IMR-90 (cell line): ENCODE results near the gene GPC6. TPM values are rescaled to one million over a fixed set of nuclear protein-coding genes. Genes with fewer than 3 reads are reported as not detected.

Source experiments
- ATAC-seq: fragments of 200-7000 bp; cut with Tn5 transposase; 2 replicates; pipeline ENCODE4 v1.9.1; 2020; ENCODE audit warnings: low read depth, mild to moderate bottlenecking, moderate library complexity
- BruUV-seq: library from RNA; stranded (reverse); fragments of 400-500 nt; replicated peaks from 2 replicates; lab custom pipeline; 2021; lab: Mats Ljungman, UMichigan
- CTCF ChIA-PET: fragments of 300-600 bp; formaldehyde crosslinking; extraction: SDS; loops from one replicate; lab custom pipeline; 2021; ENCODE audit warnings: antibody characterized with exemption; lab: Yijun Ruan, JAX
- POLR2A ChIA-PET: fragments of 300-600 bp; sonication (Branson Sonifier 250); formaldehyde crosslinking; loops from one replicate; lab custom pipeline; 2022; ENCODE audit warnings: antibody characterized with exemption; ENCODE audit not compliant: unreplicated experiment; lab: Charles Lee
- DNase-seq: peaks from one replicate; pipeline ENCODE4 v3.0.0; 2013
- H2AFZ ChIP-seq: replicated peaks from 2 replicates; pipeline ENCODE3; 2013; ENCODE audit warnings: low read length, mild to moderate bottlenecking; ENCODE audit not compliant: poor library complexity
- H2AK5ac ChIP-seq: 2 replicates; pipeline ENCODE4 v1.6.1; 2013; ENCODE audit warnings: low read depth, low read length, inconsistent platforms
- H2AK9ac ChIP-seq: replicated peaks from 2 replicates; pipeline ENCODE3; 2013; ENCODE audit warnings: mild to moderate bottlenecking, low read depth, low read length, moderate library complexity; ENCODE audit not compliant: poor library complexity
- H2BK120ac ChIP-seq: 2 replicates; pipeline ENCODE4 v1.6.1; 2013; ENCODE audit warnings: low read depth, low read length, inconsistent platforms
- H2BK15ac ChIP-seq: 3 replicates; pipeline ENCODE4 v1.6.1; 2013; ENCODE audit warnings: low read depth, low read length, inconsistent platforms
- H2BK20ac ChIP-seq: 2 replicates; pipeline ENCODE4 v1.6.1; 2013; ENCODE audit warnings: low read depth, mild to moderate bottlenecking, inconsistent platforms, low read length, moderate library complexity
- H2BK5ac ChIP-seq: 2 replicates; pipeline ENCODE4 v1.6.1; 2013; ENCODE audit warnings: mild to moderate bottlenecking, low read depth, low read length, inconsistent platforms; ENCODE audit not compliant: poor library complexity, severe bottlenecking
- H3K14ac ChIP-seq: replicated peaks from 2 replicates; pipeline ENCODE4 v1.6.1; 2013; ENCODE audit warnings: low read depth, low read length, inconsistent platforms
- H3K18ac ChIP-seq: 2 replicates; pipeline ENCODE4 v1.6.1; 2013; ENCODE audit warnings: low read depth, low read length, control low read depth
- H3K23ac ChIP-seq: 2 replicates; pipeline ENCODE4 v1.6.1; 2013; ENCODE audit warnings: low read depth, low read length, inconsistent platforms
- H3K27ac ChIP-seq: 2 replicates; pipeline ENCODE4 v1.5.1; 2013; ENCODE audit warnings: mild to moderate bottlenecking, control low read depth, low read length; ENCODE audit not compliant: insufficient read depth
- H3K27me3 ChIP-seq: 2 replicates; pipeline ENCODE4 v1.6.1; 2013; ENCODE audit warnings: low read length; ENCODE audit not compliant: control insufficient read depth, insufficient read depth
- H3K36me3 ChIP-seq: 2 replicates; pipeline ENCODE4 v1.6.1; 2013; ENCODE audit warnings: low read length, mixed read lengths; ENCODE audit not compliant: control insufficient read depth, insufficient read depth
- H3K4ac ChIP-seq: 2 replicates; pipeline ENCODE4 v1.6.1; 2013; ENCODE audit warnings: low read depth, low read length, inconsistent platforms
- H3K4me1 ChIP-seq: 2 replicates; pipeline ENCODE4 v1.6.1; 2013; ENCODE audit warnings: low read length, mixed read lengths; ENCODE audit not compliant: control insufficient read depth, insufficient read depth
- H3K4me2 ChIP-seq: 2 replicates; pipeline ENCODE4 v1.6.1; 2013; ENCODE audit warnings: low read depth, mild to moderate bottlenecking, control low read depth, low read length, moderate library complexity
- H3K4me3 ChIP-seq: 2 replicates; pipeline ENCODE4 v1.5.1; 2013; ENCODE audit warnings: low read depth, mild to moderate bottlenecking, control low read depth, low read length, moderate library complexity; ENCODE audit not compliant: insufficient read depth
- H3K56ac ChIP-seq: 2 replicates; pipeline ENCODE4 v1.6.1; 2013; ENCODE audit warnings: low read length, inconsistent platforms; ENCODE audit not compliant: insufficient read depth; ENCODE audit errors: extremely low read depth
- H3K79me1 ChIP-seq, 2 experiments: 2 replicates each; pipeline ENCODE4 v1.6.1; 2013; ENCODE audit warnings: low read length in 2 of 2, inconsistent platforms in 1 of 2, low read depth in 1 of 2
- H3K9ac ChIP-seq: 2 replicates; pipeline ENCODE4 v1.6.1; 2013; ENCODE audit warnings: low read depth, low read length, control low read depth
- H3K9me1 ChIP-seq: 2 replicates; pipeline ENCODE4 v1.6.1; 2013; ENCODE audit warnings: low read length, inconsistent platforms; ENCODE audit not compliant: insufficient read depth
- H3K9me3 ChIP-seq: 2 replicates; pipeline ENCODE4 v1.6.1; 2013; ENCODE audit warnings: low read length; ENCODE audit not compliant: control insufficient read depth, insufficient read depth
- H4K20me1 ChIP-seq: 2 replicates; pipeline ENCODE4 v1.6.1; 2013; ENCODE audit warnings: low read length, inconsistent platforms; ENCODE audit not compliant: insufficient read depth
- H4K5ac ChIP-seq: 2 replicates; pipeline ENCODE4 v1.6.1; 2013; ENCODE audit warnings: mild to moderate bottlenecking, low read depth, low read length, control low read depth
- H4K8ac ChIP-seq, 2 experiments: 2 replicates each; pipeline ENCODE4 v1.6.1; 2013; ENCODE audit warnings: low read depth in 2 of 2, low read length in 2 of 2, control low read depth in 1 of 2, inconsistent platforms in 1 of 2
- H4K91ac ChIP-seq: 2 replicates; pipeline ENCODE4 v1.6.1; 2013; ENCODE audit warnings: low read depth, low read length, inconsistent platforms; ENCODE audit not compliant: insufficient read depth
- BHLHE40 ChIP-seq: fragments of 150-350 bp; IDR thresholded peaks from 2 replicates; pipeline ENCODE4 v1.6.1; 2016; ENCODE audit warnings: mild to moderate bottlenecking, low read depth, low read length
- CEBPB ChIP-seq: IDR thresholded peaks from 2 replicates; pipeline ENCODE4 v1.6.1; 2012; ENCODE audit warnings: low read depth, low read length, improper control_type of control experiment
- CHD1 ChIP-seq: IDR thresholded peaks from 2 replicates; pipeline ENCODE4 v1.6.1; 2012; ENCODE audit warnings: low read depth, low read length, improper control_type of control experiment
- ELK1 ChIP-seq: fragments of 150-350 bp; IDR thresholded peaks from 2 replicates; pipeline ENCODE4 v1.6.1; 2016; ENCODE audit warnings: low read depth, mild to moderate bottlenecking, low read length, moderate library complexity, borderline replicate concordance
- FOS ChIP-seq: fragments of 150-350 bp; IDR thresholded peaks from 2 replicates; pipeline ENCODE4 v1.6.1; 2016; ENCODE audit warnings: low read depth, low read length
- MAFK ChIP-seq: IDR thresholded peaks from 2 replicates; pipeline ENCODE4 v1.6.1; 2012; ENCODE audit warnings: low read depth, low read length, improper control_type of control experiment
- MAZ ChIP-seq: IDR thresholded peaks from 2 replicates; pipeline ENCODE4 v1.6.1; 2012; ENCODE audit warnings: low read depth, mild to moderate bottlenecking, low read length, improper control_type of control experiment, moderate library complexity, borderline replicate concordance
- MXI1 ChIP-seq: IDR thresholded peaks from 2 replicates; pipeline ENCODE4 v1.6.1; 2012; ENCODE audit warnings: low read depth, mild to moderate bottlenecking, low read length, moderate library complexity, borderline replicate concordance
- NFE2L2 ChIP-seq: fragments of 150-350 bp; IDR thresholded peaks from 2 replicates; pipeline ENCODE4 v1.6.1; 2016; ENCODE audit warnings: low read depth, mild to moderate bottlenecking, low read length
- POLR2A ChIP-seq: IDR thresholded peaks from 2 replicates; pipeline ENCODE4 v1.6.1; 2012; ENCODE audit warnings: mild to moderate bottlenecking, low read depth, low read length
- RAD21 ChIP-seq: IDR thresholded peaks from 2 replicates; pipeline ENCODE4 v1.6.1; 2012; ENCODE audit warnings: low read length, improper control_type of control experiment
- RCOR1 ChIP-seq: IDR thresholded peaks from 2 replicates; pipeline ENCODE4 v1.6.1; 2012; ENCODE audit warnings: mild to moderate bottlenecking, low read length, improper control_type of control experiment; ENCODE audit not compliant: insufficient replicate concordance
- RFX5 ChIP-seq: IDR thresholded peaks from 2 replicates; pipeline ENCODE4 v1.8.0; 2012; ENCODE audit warnings: low read depth, mild to moderate bottlenecking, low read length, moderate library complexity
- SMC3 ChIP-seq: fragments of 150-350 bp; IDR thresholded peaks from 2 replicates; pipeline ENCODE4 v1.6.1; 2016; ENCODE audit warnings: low read depth, mild to moderate bottlenecking, antibody characterized with exemption, low read length, moderate library complexity
- USF2 ChIP-seq: fragments of 150-350 bp; IDR thresholded peaks from 2 replicates; pipeline ENCODE4 v1.6.1; 2017; ENCODE audit warnings: mild to moderate bottlenecking, antibody characterized with exemption, low read length, low read depth
- WGBS, 2 experiments: methylation state at CpG; one replicate each; pipeline versions ENCODE4 v1.1.5 to v1.1.7; 2013; ENCODE audit warnings: missing lambda C conversion rate in 2 of 2; ENCODE audit not compliant: insufficient read length in 1 of 2; ENCODE audit errors: extremely low coverage in 2 of 2; 5-methylcytosine and 5-hydroxymethylcytosine counted together
- dilution Hi-C: fragments of 300-500 bp; cut with HindIII; formaldehyde crosslinking; loops from one replicate; pipeline ENCODE4 v1.14.3; 2018; ENCODE audit warnings: low sequenced_read_pairs; ENCODE audit not compliant: unreplicated experiment
- in situ Hi-C: fragments of 300-500 bp; cut with MboI; formaldehyde crosslinking; loops from 3 replicates; pipeline ENCODE4 v1.14.3; 2019; ENCODE audit warnings: low sequenced_read_pairs, inconsistent platforms, mixed read lengths
- intact Hi-C: fragments of 100-400 bp; cut with micrococcal nuclease; formaldehyde crosslinking; loops from 2 replicates; pipeline ENCODE4 v1.10.0; 2022
- polyA plus RNA-seq, 3 experiments: library from polyadenylated mRNA; depleted of rRNA; stranded (reverse); fragments of >200 nt; gene quantifications; 2 replicates each; pipeline ENCODE4 v1.2.3, GENCODE V29; 2012; ENCODE audit warnings: low replicate concordance in 1 of 3
- total RNA-seq: library from RNA; depleted of rRNA; stranded (reverse); fragments of >200 nt; gene quantifications from 2 replicates; pipeline ENCODE4 v1.2.3, GENCODE V29; 2012
- TF ChIP-seq, protein P1 (sequence below): conservative IDR thresholded peaks from 2 replicates; pipeline ENCODE4 v1.5.1; 2012; ENCODE audit warnings: mild to moderate bottlenecking, low read depth, low read length, improper control_type of control experiment

The GPC6 gene
- total and polyA plus RNA-seq, 2 of the 4 experiments (the other 2 are of a cell fraction): 14.9 to 39.4 TPM

GRCh38 chr13:94330552-94331071, 1104.0 kb downstream of the GPC6 start:
- Histone ChIP-seq H3K9me1 (peaks cover 6% of the 10 kb centered on the region), H4K91ac (peak overlapping the region; percentile 89), H3K56ac (no peak overlapping the region), H3K79me1 (no peaks in the 10 kb centered on the region), H3K27me3 (no peaks in the 10 kb centered on the region), H3K27ac (peak overlapping the region; percentile 33; the same call in 1 of the 2 replicates), H3K36me3 (no peaks in the 10 kb centered on the region), H4K5ac (peak overlapping the region; percentile 67), H2AK9ac (no peak overlapping the region), H2BK5ac (no peak overlapping the region), H2AK5ac (peak overlapping the region; percentile 37), H3K9ac (no peak overlapping the region), H2BK15ac (peak overlapping the region; percentile 72), H2BK20ac (peak overlapping the region; percentile 96), H3K14ac (peak overlapping the region; percentile 75), H3K23ac (peak overlapping the region; percentile 50), H2AFZ (no peak overlapping the region), H2BK120ac (peak overlapping the region; percentile 98), H3K4me3 (no peak overlapping the region), H3K18ac (peak overlapping the region; percentile 73), H3K9me3 (no peaks in the 10 kb centered on the region), H3K4ac (peak overlapping the region; percentile 88), H4K20me1 (no peaks in the 10 kb centered on the region), H3K4me1 (peaks cover 33% of the 10 kb centered on the region), H3K4me2 (no peak overlapping the region), H4K8ac (peak overlapping the region; percentile 56 to 93; a peak in 2 of 4 replicates)
- dilution Hi-C loops: no loop called here
- ATAC-seq (no peak), DNase-seq (no peak)
- no TSS peak for BruUV-seq
- in situ Hi-C loops: loop anchor here (25.0 kb wide), 1 partner anchor 1093 kb away; the partner anchor contains the start of gene GPC6
- TF ChIP-seq RCOR1 (no peak), MAFK (no peak), USF2 (no peak), POLR2A (no peak), ELK1 (no peak), RFX5 (no peak), MXI1 (no peak), SMC3 (no peak), NFE2L2 (no peak), BHLHE40 (no peak), MAZ (no peak), CHD1 (no peak), CEBPB (no peak), RAD21 (no peak), FOS (no peak)
- TF ChIP-seq, protein P1, sequence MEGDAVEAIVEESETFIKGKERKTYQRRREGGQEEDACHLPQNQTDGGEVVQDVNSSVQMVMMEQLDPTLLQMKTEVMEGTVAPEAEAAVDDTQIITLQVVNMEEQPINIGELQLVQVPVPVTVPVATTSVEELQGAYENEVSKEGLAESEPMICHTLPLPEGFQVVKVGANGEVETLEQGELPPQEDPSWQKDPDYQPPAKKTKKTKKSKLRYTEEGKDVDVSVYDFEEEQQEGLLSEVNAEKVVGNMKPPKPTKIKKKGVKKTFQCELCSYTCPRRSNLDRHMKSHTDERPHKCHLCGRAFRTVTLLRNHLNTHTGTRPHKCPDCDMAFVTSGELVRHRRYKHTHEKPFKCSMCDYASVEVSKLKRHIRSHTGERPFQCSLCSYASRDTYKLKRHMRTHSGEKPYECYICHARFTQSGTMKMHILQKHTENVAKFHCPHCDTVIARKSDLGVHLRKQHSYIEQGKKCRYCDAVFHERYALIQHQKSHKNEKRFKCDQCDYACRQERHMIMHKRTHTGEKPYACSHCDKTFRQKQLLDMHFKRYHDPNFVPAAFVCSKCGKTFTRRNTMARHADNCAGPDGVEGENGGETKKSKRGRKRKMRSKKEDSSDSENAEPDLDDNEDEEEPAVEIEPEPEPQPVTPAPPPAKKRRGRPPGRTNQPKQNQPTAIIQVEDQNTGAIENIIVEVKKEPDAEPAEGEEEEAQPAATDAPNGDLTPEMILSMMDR: no peak
- WGBS, 2 experiments: no CpG with 5 or more reads among the region's 3 CpGs
- ChIA-PET POLR2A (no interaction called here), CTCF (no interaction called here)
- intact Hi-C loops: loop anchor here (10.0 kb wide), 1 partner anchor 126 kb away; no protein-coding TSS in a partner anchor
